ENCODE results near the gene FBXL13. TPM values are rescaled to one million over a fixed set of nuclear protein-coding genes. Genes with fewer than 3 reads are reported as not detected.

Gene FBXL13
- total RNA-seq, 2 donors from 2014 or later = 4.2 to 5.6 TPM

DNA sequence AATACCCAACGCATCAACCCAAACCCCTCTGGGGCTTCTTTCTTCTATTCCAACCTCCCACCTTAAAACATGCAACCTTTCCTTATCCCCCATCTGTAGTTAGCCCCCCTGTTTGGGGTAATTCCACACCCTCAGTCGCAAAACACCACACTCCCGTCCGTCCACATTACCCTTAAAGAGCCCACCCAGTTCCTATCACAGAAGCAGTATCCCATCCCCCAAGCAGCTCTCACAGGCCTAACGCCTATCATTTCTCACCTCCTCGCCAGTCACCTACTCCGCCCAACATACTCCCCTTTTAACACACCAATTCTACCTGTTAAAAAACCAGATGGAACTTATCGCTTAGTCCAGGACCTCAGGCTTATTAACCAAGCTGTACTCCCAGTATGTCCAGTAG is 98.1 kb downstream of the FBXL13 start:
- TF ChIP-seq, protein P1, sequence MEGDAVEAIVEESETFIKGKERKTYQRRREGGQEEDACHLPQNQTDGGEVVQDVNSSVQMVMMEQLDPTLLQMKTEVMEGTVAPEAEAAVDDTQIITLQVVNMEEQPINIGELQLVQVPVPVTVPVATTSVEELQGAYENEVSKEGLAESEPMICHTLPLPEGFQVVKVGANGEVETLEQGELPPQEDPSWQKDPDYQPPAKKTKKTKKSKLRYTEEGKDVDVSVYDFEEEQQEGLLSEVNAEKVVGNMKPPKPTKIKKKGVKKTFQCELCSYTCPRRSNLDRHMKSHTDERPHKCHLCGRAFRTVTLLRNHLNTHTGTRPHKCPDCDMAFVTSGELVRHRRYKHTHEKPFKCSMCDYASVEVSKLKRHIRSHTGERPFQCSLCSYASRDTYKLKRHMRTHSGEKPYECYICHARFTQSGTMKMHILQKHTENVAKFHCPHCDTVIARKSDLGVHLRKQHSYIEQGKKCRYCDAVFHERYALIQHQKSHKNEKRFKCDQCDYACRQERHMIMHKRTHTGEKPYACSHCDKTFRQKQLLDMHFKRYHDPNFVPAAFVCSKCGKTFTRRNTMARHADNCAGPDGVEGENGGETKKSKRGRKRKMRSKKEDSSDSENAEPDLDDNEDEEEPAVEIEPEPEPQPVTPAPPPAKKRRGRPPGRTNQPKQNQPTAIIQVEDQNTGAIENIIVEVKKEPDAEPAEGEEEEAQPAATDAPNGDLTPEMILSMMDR (IDR thresholded peaks at IDR 0.05) = no peak
- no peak for TF ChIP-seq POLR2A (IDR thresholded peaks at IDR 0.05)
- Histone ChIP-seq H3K27me3 (no peaks in the 10 kb centered on the region), H3K9me3 (no peaks in the 10 kb centered on the region), H3K36me3 (replicated peaks in 1 of 2; ENCODE audit: insufficient read depth in 1 of 2, low read depth in 2 of 2) (no peaks in the 10 kb centered on the region), H3K4me1 (no peaks in the 10 kb centered on the region), H3K4me3 (no peak overlapping the region), H3K27ac (no peak overlapping the region)
- ATAC-seq (no peak), DNase-seq (no peak)
- 91 to 93% methylated on average over 8 of the region's 8 CpGs for WGBS, 2 donors
- intact Hi-C loops (cut with DNase I) = no loop called here

GRCh38 chr7:102975854-102976253 is 98.7 kb downstream of the FBXL13 start:
- no peak overlapping the region for H3K27ac ChIP-seq
- WGBS, 2 donors = 85 to 87% methylated on average over 7 to 8 of the region's 8 CpGs
- intact Hi-C loops (cut with DNase I) = no loop called here
- DNase-seq = no peak
- no peak for TF ChIP-seq POLR2A (IDR thresholded peaks at IDR 0.05)
- TF ChIP-seq, protein P1 (IDR thresholded peaks at IDR 0.05) = no peak
- no peak for ATAC-seq
- no peaks in the 10 kb centered on the region for H3K4me1 ChIP-seq
- H3K4me3 ChIP-seq = no peak overlapping the region
- H3K36me3 ChIP-seq (replicated peaks in 1 of 2; ENCODE audit: insufficient read depth in 1 of 2, low read depth in 2 of 2) = no peaks in the 10 kb centered on the region
- no peaks in the 10 kb centered on the region for H3K27me3 ChIP-seq
- H3K9me3 ChIP-seq = no peaks in the 10 kb centered on the region

DNA sequence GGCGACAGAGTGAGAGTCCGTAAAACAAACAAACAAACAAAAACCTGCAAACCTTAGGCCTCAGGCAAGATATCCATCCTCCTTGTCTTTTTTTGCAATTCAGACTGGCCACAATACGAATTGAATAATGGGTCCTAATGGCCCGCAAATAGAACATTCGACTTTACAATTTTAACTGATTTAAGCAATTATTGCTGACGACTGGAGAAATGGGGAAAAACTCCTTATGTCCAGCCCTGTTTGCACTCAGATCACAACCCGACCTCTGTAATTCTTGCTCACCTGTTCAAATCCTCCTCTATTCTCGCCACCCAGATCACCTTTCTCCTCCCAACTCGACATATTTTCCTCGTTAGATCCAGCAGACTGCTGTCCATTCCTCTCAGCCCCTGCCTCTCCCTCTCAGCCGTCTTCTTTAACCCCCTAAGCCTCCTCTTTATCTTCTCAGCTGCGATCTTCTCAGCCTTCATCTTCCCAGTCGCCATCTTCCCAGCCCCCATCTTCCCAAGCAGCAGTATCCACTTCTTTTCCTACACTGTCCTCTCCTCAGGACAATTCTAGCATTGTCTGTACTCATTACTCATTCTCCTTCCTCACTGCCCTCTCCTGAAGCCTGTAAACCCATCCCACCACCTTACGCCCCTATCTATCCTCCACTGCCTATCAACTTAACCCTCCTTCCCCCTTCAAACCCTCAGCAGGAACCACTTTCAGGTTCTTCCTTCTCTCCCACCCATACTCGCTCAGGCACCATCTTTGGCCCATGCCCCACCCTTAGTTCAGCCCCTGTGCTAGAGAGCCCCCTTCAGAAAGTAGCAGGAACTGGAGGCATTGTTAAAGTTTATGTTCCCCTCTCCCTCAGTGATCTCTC is 100.0 kb downstream of the FBXL13 start:
- no peaks in the 10 kb centered on the region for H3K36me3 ChIP-seq (replicated peaks in 1 of 2; ENCODE audit: insufficient read depth in 1 of 2, low read depth in 2 of 2)
- no peak for ATAC-seq
- no peaks in the 10 kb centered on the region for H3K9me3 ChIP-seq
- H3K4me1 ChIP-seq = no peaks in the 10 kb centered on the region
- no peak overlapping the region for H3K4me3 ChIP-seq
- no peak for DNase-seq
- H3K27ac ChIP-seq = no peak overlapping the region
- intact Hi-C loops (cut with DNase I) = no loop called here
- WGBS, 2 donors = 69 to 71% methylated on average over 15 of the region's 15 CpGs
- TF ChIP-seq POLR2A (IDR thresholded peaks at IDR 0.05) = no peak
- TF ChIP-seq, protein P1 (IDR thresholded peaks at IDR 0.05) = no peak
- no peaks in the 10 kb centered on the region for H3K27me3 ChIP-seq

DNA sequence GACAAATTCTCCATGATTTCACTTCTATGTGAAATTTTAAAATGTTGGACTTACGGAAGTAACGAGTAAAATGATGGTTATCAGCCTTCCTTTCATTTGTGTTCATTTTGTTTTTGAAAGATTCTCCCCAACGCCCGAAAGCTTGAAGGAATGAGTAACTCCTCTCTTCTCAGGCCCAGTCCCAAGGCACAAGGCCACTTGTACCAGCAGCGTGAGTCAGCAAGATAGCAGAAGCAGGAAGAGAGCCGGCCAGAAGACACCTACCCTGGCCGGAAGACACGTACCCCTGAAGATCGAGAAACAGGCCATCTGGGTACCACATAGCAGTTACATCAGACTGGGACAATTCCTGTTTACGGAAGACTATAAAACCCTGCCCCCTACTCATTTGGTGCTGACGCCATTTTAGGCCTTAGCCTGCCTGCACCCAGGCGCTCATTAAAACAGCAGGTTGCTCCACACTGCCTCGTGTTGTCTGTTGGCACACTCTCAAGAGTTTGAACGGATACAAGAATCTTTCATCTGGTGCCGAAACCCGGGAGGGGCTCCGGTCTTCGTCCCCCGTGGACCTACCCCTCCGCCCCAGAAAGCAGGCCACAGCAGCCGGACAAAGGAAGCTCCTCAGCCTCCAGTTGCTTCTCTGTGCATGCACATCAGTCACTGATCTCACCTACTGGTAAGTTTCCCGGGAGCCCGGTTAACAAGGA is 101.3 kb downstream of the FBXL13 start:
- no peak overlapping the region for H3K4me3 ChIP-seq
- no peak for TF ChIP-seq POLR2A (IDR thresholded peaks at IDR 0.05)
- TF ChIP-seq, protein P1 (IDR thresholded peaks at IDR 0.05) = no peak
- no peaks in the 10 kb centered on the region for H3K4me1 ChIP-seq
- no peaks in the 10 kb centered on the region for H3K36me3 ChIP-seq (replicated peaks in 1 of 2; ENCODE audit: insufficient read depth in 1 of 2, low read depth in 2 of 2)
- H3K9me3 ChIP-seq = no peaks in the 10 kb centered on the region
- DNase-seq (no peak), ATAC-seq (no peak)
- WGBS, 2 donors = 85 to 87% methylated on average over 23 of the region's 23 CpGs
- intact Hi-C loops (cut with DNase I) = no loop called here
- H3K27me3 ChIP-seq = no peaks in the 10 kb centered on the region
- H3K27ac ChIP-seq = no peak overlapping the region
